GM13977 (cell line): ENCODE measurements around the gene GPR152.

Experiments used
- DNase-seq: peaks from one replicate; pipeline ENCODE4 v3.0.0; 2012; ENCODE audit warnings: low spot score
- in situ Hi-C: fragments of 300-500 bp; cut with MboI; formaldehyde crosslinking; loops from one replicate; pipeline ENCODE4 v1.12.0; 2022; ENCODE audit warnings: low sequenced_read_pairs, low pct_unique_long_range_greater_than_20kb, mixed read lengths, inconsistent platforms; ENCODE audit not compliant: unreplicated experiment
- TF ChIP-seq, protein P1 (sequence below): IDR thresholded peaks from 2 replicates; pipeline ENCODE4 v1.5.1; 2012; ENCODE audit warnings: mild to moderate bottlenecking, control low read depth; ENCODE audit not compliant: insufficient read depth; ENCODE audit errors: extremely low read depth, missing control alignments

GPR152 gene

DNA sequence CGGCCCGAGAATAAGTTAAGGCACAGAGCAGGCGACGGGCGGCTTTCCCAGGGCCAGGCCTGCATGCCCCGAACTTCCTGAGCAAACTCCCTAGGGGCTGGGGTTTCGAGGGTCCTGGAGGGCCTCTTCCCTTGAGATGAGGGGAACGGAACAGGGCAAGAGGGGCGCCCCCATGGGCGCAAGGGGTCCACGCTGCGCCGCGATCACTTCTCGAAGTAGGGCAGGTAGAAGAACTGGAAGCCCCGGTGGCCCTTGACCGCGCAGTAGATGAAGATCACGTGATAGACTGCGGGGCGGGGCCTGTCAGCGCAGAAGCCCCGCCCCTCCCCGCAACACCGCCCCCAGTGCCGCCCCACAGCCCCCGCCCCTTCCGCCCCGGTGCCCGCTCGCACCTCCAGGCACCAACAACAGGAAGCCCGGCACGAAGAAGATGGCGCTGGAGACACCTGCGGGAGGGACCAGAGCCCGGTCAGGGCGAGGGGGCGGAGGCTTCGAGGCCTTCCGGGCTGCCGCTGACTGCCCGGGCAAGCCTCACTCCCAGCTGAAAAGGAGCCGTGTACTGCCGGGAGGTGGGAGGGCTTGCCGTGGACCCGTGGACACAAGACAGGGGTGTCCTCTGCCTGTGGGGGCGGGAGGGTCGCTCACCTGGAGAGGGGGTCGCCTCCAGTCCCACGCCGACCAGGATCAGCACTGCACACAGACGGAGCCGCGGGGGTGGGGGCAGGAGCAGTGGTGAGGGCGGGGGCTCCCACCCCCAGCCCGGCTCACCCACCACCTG lies 12.1 kb upstream of the GPR152 start:
- TF ChIP-seq, protein P1, sequence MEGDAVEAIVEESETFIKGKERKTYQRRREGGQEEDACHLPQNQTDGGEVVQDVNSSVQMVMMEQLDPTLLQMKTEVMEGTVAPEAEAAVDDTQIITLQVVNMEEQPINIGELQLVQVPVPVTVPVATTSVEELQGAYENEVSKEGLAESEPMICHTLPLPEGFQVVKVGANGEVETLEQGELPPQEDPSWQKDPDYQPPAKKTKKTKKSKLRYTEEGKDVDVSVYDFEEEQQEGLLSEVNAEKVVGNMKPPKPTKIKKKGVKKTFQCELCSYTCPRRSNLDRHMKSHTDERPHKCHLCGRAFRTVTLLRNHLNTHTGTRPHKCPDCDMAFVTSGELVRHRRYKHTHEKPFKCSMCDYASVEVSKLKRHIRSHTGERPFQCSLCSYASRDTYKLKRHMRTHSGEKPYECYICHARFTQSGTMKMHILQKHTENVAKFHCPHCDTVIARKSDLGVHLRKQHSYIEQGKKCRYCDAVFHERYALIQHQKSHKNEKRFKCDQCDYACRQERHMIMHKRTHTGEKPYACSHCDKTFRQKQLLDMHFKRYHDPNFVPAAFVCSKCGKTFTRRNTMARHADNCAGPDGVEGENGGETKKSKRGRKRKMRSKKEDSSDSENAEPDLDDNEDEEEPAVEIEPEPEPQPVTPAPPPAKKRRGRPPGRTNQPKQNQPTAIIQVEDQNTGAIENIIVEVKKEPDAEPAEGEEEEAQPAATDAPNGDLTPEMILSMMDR: no peak
- in situ Hi-C loops: loop anchor here (10.0 kb wide), 1 partner anchor 60 kb away; the partner anchor contains the start of genes PPP1CA and TBC1D10C
- DNase-seq: peak; percentile 96

DNA sequence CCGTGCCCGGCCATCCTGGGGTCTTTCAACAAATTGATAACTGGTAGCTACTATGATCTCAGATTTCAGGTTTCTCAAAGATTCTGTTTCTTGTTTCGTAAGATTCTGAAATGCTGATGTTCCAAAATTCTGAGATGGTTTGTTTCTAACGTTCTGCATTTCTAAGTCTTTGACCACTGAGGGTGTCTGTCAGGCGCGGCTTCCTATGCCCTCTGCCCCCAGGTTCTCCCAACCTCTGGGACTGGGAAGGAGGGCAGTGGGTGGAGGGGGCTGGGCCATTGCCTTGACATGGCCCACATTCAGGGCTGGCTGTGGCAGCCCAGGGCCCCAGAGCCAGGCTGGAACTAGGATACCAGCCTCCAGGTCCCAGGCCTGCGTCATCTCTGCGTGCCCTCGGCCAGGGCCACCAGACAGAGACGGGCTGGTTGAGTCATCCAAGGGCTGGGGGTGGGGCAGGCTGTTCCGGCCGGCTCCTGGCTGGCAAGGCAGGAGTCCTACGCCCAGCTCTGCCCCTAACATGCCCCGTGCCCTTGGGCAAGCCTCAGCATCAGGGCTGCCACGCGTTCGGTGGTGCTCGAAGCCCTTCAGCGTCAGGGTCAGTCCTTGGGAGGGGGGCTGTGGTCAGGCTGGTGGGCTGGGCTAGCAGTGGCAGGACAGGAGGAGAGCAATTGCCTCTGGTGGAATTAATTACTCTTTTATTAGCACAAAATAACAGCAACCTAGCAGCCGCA lies 11.3 kb upstream of the GPR152 start:
- TF ChIP-seq, protein P1: no peak
- in situ Hi-C loops: loop anchor here (10.0 kb wide), 1 partner anchor 59 kb away; the partner anchor contains the start of genes PPP1CA and TBC1D10C
- DNase-seq: no peak

DNA sequence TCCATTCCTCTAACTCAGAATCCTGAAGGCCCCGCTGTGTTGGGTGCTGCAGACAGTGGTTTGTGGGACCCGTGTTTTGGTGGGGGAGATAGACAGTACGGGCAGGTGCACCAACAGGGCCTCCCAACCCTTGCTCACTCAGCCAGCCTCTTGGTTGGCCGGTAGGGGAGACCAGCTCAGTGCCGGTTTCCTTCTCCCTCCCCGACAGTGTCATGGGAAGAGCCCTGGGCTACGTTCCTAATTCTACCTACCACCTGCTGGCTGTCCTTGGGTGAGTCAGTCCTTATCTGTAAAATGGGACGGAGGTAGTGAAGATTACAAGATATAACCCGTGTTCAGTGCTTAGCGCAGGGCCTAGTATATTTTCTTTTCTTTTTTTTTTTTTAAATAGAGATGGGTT lies 10.7 kb upstream of the GPR152 start:
- DNase-seq: no peak
- TF ChIP-seq, protein P1: no peak
- in situ Hi-C loops: loop anchor here (10.0 kb wide), 1 partner anchor 58 kb away; the partner anchor contains the start of genes PPP1CA and TBC1D10C

- in situ Hi-C loops: no loop called here
- no peak for DNase-seq
- TF ChIP-seq, protein P1: no peak
These were observed 5.7 kb upstream of the GPR152 start for GRCh38 chr11:67458266-67458665.

DNA sequence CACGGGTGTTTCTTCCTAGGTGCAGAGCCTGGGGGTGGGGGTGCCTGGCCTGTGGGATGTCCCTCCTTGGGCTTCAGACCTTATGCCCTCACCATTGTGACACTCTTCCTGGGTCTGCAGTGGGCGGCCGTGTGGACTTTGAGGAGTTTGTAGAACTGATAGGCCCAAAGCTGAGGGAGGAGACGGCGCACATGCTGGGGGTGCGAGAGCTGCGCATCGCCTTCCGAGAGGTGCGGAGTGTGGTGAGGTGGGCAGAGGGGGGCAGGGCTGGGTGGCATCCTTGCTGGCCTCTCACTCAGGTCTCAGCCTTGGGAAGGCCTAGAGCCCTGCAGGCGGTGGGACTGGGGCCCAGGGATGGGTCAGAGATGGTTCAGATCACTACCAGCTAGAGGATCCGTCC lies 4.9 kb upstream of the GPR152 start:
- no peak for DNase-seq

GRCh38 chr11:67456068-67456705 lies 3.7 kb upstream of the GPR152 start:
- no peak for DNase-seq
- in situ Hi-C loops: no loop called here
- TF ChIP-seq, protein P1: no peak

More for the DNA sequence above, 4.9 kb upstream of the GPR152 start:
- in situ Hi-C loops: no loop called here
- TF ChIP-seq, protein P1: no peak
